ENCODE results near the gene TTLL11. TPM values are rescaled to one million over a fixed set of nuclear protein-coding genes. Genes with fewer than 3 reads are reported as not detected.

Gene TTLL11
- total and polyA plus RNA-seq, 2 experiments from 2014 or later, result 5.1 to 6.3 TPM

DNA sequence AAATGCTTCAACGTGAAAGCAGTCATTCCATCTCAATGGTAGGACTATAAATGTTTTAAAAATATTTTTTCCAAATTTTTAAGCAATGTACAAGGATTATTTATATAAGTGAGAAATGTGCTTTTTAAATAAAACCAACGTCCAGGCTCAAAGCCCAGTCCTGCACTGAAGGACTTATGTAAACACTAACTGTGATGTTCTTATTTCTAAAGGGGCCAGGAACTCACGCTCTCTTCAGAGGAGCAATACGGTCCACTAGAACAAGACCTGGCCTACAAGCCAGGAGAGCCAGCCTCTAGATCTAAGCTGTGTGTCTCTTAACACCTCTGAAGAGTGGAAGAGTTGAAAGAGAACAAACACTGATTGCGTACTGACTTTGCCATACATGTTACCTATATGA lies 12.1 kb downstream of the TTLL11 start:
- DNase-seq, result no peak
- Histone ChIP-seq H4K20me1 (ENCODE audit: insufficient read depth) (peaks cover 2% of the 10 kb centered on the region; the same call in 1 of the 2 replicates), H3K27me3 (replicated peaks; ENCODE audit: insufficient read depth) (no peaks in the 10 kb centered on the region), H3K4me2 (ENCODE audit: unreplicated experiment) (no peak overlapping the region), H3F3A (ENCODE audit: insufficient read depth) (no peaks in the 10 kb centered on the region), H2AFZ (no peak overlapping the region), H3K27ac (no peak overlapping the region), H3K79me2 (ENCODE audit: insufficient read depth) (peaks cover 99% of the 10 kb centered on the region), H3K9me2 (ENCODE audit: insufficient read depth) (no peaks in the 10 kb centered on the region), H3K9ac (no peak overlapping the region), H3K9me3 (ENCODE audit: low read depth) (peaks cover 5% of the 10 kb centered on the region), H3K4me1 (ENCODE audit: insufficient read depth) (peaks cover 4% of the 10 kb centered on the region), H3K4me3 (no peak overlapping the region), H3K36me3 (ENCODE audit: low read depth) (no peaks in the 10 kb centered on the region)
- no peak for TF ChIP-seq EZH2 (IDR thresholded peaks at IDR 0.05; ENCODE audit: insufficient read depth, poor library complexity, severe bottlenecking)
- no peak for TF ChIP-seq EZH2phosphoT487 (IDR thresholded peaks at IDR 0.05; ENCODE audit: insufficient read depth, low read depth)
- in situ Hi-C loops (cut with MboI), result no loop called here
- WGBS, 2 experiments (ENCODE audit: low coverage in 1 of 2, low lambda C conversion rate in 2 of 2, missing lambda C conversion rate in 2 of 2), result 87 to 90% methylated on average over 5 of the region's 5 CpGs

DNA sequence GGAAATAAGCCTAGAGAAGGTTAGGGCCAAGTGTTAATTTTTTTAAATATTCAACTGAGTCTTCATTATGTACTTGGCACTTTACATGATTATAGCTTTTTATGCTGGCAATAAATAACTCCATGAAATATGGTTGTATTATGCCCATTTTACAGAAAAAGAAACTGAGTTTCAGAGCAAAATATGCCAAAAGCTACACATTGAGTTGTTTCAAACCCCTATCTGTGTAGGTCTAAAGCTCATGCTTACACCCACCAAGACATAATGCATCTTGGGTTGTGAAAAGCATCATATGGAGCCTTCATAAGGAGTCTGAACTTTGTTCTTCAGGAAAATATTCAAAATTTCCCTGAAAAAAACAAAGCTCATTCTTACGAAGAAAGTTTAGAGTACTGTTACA lies 14.6 kb downstream of the TTLL11 start:
- no peak overlapping the region for H3K4me2 ChIP-seq (ENCODE audit: unreplicated experiment)

DNA sequence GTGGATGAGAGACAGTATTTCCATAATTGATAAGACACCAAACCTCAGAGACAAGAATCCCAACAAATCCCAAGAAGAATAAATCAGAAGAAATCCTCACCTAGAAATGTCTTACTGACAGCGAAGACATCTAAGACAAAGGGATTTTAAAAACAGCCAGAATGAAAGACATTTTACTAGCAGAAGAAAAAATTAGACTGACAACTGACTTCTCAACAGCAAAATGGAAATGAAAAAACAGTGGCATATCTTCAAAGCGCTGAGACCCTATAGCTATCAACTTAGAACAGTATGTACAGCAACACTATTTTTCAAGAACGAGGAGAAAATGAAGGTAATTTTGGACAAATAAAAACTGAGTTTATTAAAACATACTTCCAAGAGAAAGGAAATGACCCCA lies 16.3 kb downstream of the TTLL11 start:
- Histone ChIP-seq H3K4me2 (ENCODE audit: unreplicated experiment) (no peak overlapping the region), H4K20me1 (ENCODE audit: insufficient read depth) (no peaks in the 10 kb centered on the region), H3K79me2 (ENCODE audit: insufficient read depth) (peaks cover 93% of the 10 kb centered on the region), H3K27me3 (replicated peaks; ENCODE audit: insufficient read depth) (no peaks in the 10 kb centered on the region), H3K36me3 (ENCODE audit: low read depth) (no peaks in the 10 kb centered on the region), H3K9me3 (ENCODE audit: low read depth) (peaks cover 5% of the 10 kb centered on the region), H3K4me3 (no peak overlapping the region), H3F3A (ENCODE audit: insufficient read depth) (peaks cover 6% of the 10 kb centered on the region; the same call in 1 of the 2 replicates), H3K4me1 (ENCODE audit: insufficient read depth) (peaks cover 17% of the 10 kb centered on the region), H2AFZ (no peak overlapping the region), H3K9ac (no peak overlapping the region), H3K27ac (no peak overlapping the region), H3K9me2 (ENCODE audit: insufficient read depth) (no peaks in the 10 kb centered on the region)
- WGBS, 2 experiments (ENCODE audit: low coverage in 1 of 2, low lambda C conversion rate in 2 of 2, missing lambda C conversion rate in 2 of 2), result 88 to 92% methylated on average over 3 of the region's 3 CpGs
- TF ChIP-seq EZH2 (IDR thresholded peaks at IDR 0.05; ENCODE audit: insufficient read depth, poor library complexity, severe bottlenecking) (no peak), EZH2phosphoT487 (IDR thresholded peaks at IDR 0.05; ENCODE audit: insufficient read depth, low read depth) (no peak)
- no peak for DNase-seq
- in situ Hi-C loops (cut with MboI), result no loop called here

More for the DNA sequence above, 14.6 kb downstream of the TTLL11 start:
- H4K20me1 ChIP-seq (ENCODE audit: insufficient read depth), result no peaks in the 10 kb centered on the region
- no peak overlapping the region for H3K4me3 ChIP-seq
- TF ChIP-seq EZH2 (IDR thresholded peaks at IDR 0.05; ENCODE audit: insufficient read depth, poor library complexity, severe bottlenecking) (no peak), EZH2phosphoT487 (IDR thresholded peaks at IDR 0.05; ENCODE audit: insufficient read depth, low read depth) (no peak)
- H3K27ac ChIP-seq, result no peak overlapping the region
- no peaks in the 10 kb centered on the region for H3K9me2 ChIP-seq (ENCODE audit: insufficient read depth)
- H3K4me1 ChIP-seq (ENCODE audit: insufficient read depth), result peaks cover 17% of the 10 kb centered on the region
- H3K27me3 ChIP-seq (replicated peaks; ENCODE audit: insufficient read depth), result no peaks in the 10 kb centered on the region
- H3K9ac ChIP-seq, result no peak overlapping the region
- H3F3A ChIP-seq (ENCODE audit: insufficient read depth), result peaks cover 6% of the 10 kb centered on the region; the same call in 1 of the 2 replicates
- H3K36me3 ChIP-seq (ENCODE audit: low read depth), result no peaks in the 10 kb centered on the region
- peaks cover 92% of the 10 kb centered on the region for H3K79me2 ChIP-seq (ENCODE audit: insufficient read depth)
- in situ Hi-C loops (cut with MboI), result no loop called here
- H2AFZ ChIP-seq, result no peak overlapping the region
- WGBS, 2 experiments (ENCODE audit: low coverage in 1 of 2, low lambda C conversion rate in 2 of 2, missing lambda C conversion rate in 2 of 2), result 100% methylated on average over 1 of the region's 1 CpG
- DNase-seq, result no peak
- peaks cover 5% of the 10 kb centered on the region for H3K9me3 ChIP-seq (ENCODE audit: low read depth)

DNA sequence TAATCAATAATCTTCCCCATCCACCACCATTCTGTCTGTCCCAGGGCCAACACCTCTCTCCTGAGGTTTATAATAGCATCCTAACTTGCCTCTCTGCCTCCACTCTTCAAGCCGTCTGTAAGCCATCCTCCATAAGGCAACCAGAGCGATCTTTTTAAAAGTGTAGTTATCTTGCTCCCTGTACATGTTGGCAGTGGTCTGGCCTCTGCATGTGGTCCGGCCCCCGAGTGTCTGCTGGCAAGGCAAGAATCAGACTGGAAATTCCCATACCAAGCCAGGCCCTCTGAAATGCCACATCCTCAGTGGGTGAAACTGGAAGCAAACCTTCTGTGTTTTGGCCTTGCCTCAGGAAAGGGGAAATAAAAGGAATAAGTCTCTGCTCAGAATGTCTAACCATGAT lies 17.0 kb downstream of the TTLL11 start:
- no peak overlapping the region for H3K4me2 ChIP-seq (ENCODE audit: unreplicated experiment)
- H3K9me3 ChIP-seq (ENCODE audit: low read depth), result peaks cover 5% of the 10 kb centered on the region
- no peaks in the 10 kb centered on the region for H3K9me2 ChIP-seq (ENCODE audit: insufficient read depth)
- peaks cover 6% of the 10 kb centered on the region; the same call in 1 of the 2 replicates for H3F3A ChIP-seq (ENCODE audit: insufficient read depth)
- no peak overlapping the region for H3K4me3 ChIP-seq
- H3K27me3 ChIP-seq (replicated peaks; ENCODE audit: insufficient read depth), result no peaks in the 10 kb centered on the region
- no peak overlapping the region for H2AFZ ChIP-seq
- 36 to 39% methylated on average over 4 of the region's 4 CpGs for WGBS, 2 experiments (ENCODE audit: low coverage in 1 of 2, low lambda C conversion rate in 2 of 2, missing lambda C conversion rate in 2 of 2)
- peaks cover 17% of the 10 kb centered on the region for H3K4me1 ChIP-seq (ENCODE audit: insufficient read depth)
- 0 out of 2 replicates have a peak overlapping the region, but pooled peaks have one; percentile 3 for H3K9ac ChIP-seq
- no peak for DNase-seq
- peaks cover 93% of the 10 kb centered on the region for H3K79me2 ChIP-seq (ENCODE audit: insufficient read depth)
- H4K20me1 ChIP-seq (ENCODE audit: insufficient read depth), result no peaks in the 10 kb centered on the region
- H3K27ac ChIP-seq, result no peak overlapping the region
- in situ Hi-C loops (cut with MboI), result no loop called here
- TF ChIP-seq EZH2phosphoT487 (IDR thresholded peaks at IDR 0.05; ENCODE audit: insufficient read depth, low read depth), result no peak
- no peak for TF ChIP-seq EZH2 (IDR thresholded peaks at IDR 0.05; ENCODE audit: insufficient read depth, poor library complexity, severe bottlenecking)
- no peaks in the 10 kb centered on the region for H3K36me3 ChIP-seq (ENCODE audit: low read depth)
